Hematopoietic multipotent progenitor cell treated with erythropoietin and hydrocortisone succinate and interleukin-3 and kit ligand, for 6 days (in vitro differentiated cells): Measurements from ENCODE around the gene PCBP3.

Source experiments
- DNase-seq: peaks from one replicate; pipeline ENCODE4 v3.0.0-alpha.2; 2015

The PCBP3 gene

GRCh38 chr21:45868086-45868485, 224.6 kb downstream of the PCBP3 start:
- no peak for DNase-seq

DNA sequence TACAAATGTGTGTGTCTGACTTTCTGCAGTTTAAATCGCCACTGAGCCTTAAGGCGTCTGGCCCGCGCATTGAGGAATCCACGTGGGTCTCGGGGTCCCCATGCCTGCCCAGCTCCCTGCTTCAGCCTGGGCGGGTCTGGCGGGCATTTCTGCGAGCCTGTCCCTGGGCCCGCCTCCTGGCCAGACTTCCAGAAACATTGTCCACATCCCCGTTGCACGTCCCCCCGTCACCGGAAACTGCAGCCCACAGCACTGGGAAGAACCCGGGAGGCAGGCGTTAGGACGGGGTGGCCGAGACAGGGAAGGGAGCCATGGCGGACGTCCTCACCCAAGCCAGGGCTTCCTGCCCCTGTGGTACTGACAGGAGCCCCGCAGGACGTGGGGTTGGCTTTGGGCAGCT, 225.0 kb downstream of the PCBP3 start:
- DNase-seq = no peak

GRCh38 chr21:45869121-45870007, 225.8 kb downstream of the PCBP3 start:
- DNase-seq = no peak

- DNase-seq = no peak
These were observed 226.9 kb downstream of the PCBP3 start for GRCh38 chr21:45870421-45870820.

GRCh38 chr21:45870851-45871615, 227.5 kb downstream of the PCBP3 start:
- DNase-seq = no peak

GRCh38 chr21:45871616-45872236, 228.2 kb downstream of the PCBP3 start:
- no peak for DNase-seq

GRCh38 chr21:45872471-45872870, 228.9 kb downstream of the PCBP3 start:
- DNase-seq = no peak

- no peak for DNase-seq
These were observed 229.4 kb downstream of the PCBP3 start for GRCh38 chr21:45872902-45873301.

- no peak for DNase-seq
These were observed 229.9 kb downstream of the PCBP3 start for GRCh38 chr21:45873418-45873817.

DNA sequence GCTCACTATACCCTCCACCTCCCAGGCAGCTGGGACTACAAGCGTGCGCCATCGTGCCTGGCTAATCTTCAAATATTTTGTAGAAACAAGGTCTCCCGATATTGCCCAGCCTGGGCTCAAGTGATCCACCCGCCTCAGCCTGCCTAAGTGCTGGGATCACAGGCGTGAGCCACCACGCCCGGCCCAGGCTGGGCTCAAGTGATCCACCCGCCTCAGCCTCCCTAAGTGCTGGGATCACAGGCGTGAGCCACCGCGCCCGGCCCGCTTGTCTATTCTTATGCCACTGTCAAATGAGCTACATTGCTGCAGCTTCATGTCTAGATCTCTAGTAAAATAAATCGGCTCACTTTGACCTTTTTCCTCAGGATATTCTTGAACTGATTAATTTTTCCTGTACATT, 230.3 kb downstream of the PCBP3 start:
- no peak for DNase-seq

- DNase-seq = no peak
These were observed 231.3 kb downstream of the PCBP3 start for GRCh38 chr21:45874716-45875415.

- no peak for DNase-seq
These were observed 231.9 kb downstream of the PCBP3 start for GRCh38 chr21:45875416-45875760.

GRCh38 chr21:45875881-45876280, 232.4 kb downstream of the PCBP3 start:
- no peak for DNase-seq

- DNase-seq = no peak
These were observed 233.1 kb downstream of the PCBP3 start for GRCh38 chr21:45876381-45877170.

DNA sequence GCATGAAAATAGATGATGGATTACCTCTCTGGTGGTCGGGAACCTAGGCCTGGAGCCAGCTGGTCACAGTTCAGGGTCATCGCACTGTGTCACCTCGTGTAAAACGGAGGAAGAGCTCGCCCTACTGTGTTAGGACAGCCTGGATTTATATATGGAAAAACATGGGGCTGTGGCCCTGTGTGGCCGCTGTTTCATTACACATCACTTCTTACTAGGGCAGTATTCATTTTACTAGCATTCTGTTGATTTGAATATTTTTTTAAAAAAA, 233.6 kb downstream of the PCBP3 start:
- no peak for DNase-seq

- no peak for DNase-seq
These were observed 234.4 kb downstream of the PCBP3 start for GRCh38 chr21:45877821-45878469.

DNA sequence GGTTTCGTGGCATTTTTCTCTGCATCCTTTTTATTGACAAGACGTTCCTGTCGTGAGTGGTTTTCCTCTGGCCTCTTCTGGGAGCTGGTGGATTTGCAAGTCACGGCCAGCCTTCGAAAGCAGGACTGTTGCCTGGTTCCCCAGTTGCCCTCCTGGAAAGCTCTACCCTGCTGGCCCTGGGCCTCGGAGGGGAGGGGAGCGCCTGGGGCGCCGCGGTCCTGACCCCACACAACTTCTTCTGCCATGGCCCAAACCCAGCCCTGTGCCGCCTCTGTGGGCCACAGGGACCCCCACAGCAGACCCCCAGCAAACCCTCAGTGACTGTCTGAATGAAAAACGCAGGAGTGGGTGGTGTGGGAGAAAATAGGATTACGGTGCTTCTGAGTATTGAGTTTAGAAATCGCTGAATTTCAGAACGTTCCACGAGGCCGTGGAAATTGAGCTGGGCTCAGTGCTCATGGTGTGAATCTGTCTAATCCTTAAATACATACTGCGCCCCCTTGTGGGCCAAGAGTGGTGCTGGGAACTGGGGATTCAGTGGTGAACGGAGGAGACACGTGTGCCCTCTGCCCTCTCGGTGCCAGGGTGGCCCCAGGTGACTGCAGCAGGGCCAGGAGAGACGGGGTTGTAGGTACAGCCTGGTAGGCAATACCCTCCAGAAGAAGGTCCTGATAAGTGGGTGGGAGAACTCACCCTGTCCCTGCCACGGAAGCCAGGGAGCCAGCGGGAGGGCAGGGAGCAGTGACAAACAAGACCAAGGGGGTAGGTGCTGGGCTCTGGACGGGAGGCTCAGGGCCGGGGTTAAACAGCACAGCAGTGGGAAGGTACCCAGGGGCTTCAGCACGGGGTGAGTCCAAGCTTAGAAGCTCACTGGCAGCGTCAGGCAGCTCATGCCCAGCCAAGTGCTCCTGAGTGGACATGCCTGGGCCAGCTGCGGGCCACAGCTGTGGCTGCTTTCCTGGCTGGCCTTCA, 236.9 kb downstream of the PCBP3 start:
- DNase-seq = peak; percentile 92

- DNase-seq = no peak
These were observed 239.1 kb downstream of the PCBP3 start for GRCh38 chr21:45882645-45883044.

DNA sequence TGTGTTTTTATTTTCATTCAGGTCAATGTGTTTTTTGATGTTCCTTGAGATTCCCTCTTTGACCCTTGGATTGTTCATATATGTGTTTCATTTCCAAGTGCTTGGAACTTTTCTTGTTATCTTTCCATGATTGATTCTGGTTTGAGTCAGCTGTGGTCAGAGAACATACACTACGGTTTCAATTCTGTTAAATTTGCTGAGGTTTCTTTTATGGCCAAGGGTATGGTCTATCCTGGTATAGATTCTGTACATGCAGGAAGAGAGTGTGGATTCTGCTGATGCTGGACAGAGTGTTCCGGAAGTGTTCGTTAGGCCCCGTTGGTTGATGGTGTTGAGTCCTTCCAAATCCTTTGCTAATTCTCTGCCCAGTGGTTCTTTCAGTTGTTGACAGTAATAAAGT, 239.6 kb downstream of the PCBP3 start:
- no peak for DNase-seq

- no peak for DNase-seq
These were observed 242.0 kb downstream of the PCBP3 start for GRCh38 chr21:45885597-45885929.
